ELR (cell line): ENCODE measurements around the gene MTF1.

Experiments
- DNase-seq: peaks from one replicate; pipeline ENCODE4 v3.0.0-alpha.2; 2015; ENCODE audit warnings: low read depth

MTF1 gene

DNA sequence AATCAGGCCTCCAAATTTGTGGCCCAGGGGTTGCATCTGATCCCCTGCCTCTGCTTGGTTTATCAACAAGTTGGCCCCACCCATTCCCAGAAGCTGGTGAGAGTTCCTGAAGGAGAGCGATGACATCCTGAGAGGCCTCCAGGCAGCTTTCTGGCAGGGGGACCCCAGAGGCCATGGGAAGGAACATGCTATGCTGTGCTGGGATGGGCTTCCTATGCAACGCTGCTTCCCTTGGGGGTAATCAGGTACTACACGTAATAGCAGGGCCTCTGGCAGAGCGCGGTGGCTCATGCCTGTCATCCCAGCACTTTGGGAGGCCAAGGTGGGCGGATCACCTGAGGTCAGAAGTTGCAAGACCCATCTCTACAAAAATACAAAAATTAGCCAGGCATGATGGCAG, 8.4 kb upstream of the MTF1 start:
- DNase-seq, result no peak

DNA sequence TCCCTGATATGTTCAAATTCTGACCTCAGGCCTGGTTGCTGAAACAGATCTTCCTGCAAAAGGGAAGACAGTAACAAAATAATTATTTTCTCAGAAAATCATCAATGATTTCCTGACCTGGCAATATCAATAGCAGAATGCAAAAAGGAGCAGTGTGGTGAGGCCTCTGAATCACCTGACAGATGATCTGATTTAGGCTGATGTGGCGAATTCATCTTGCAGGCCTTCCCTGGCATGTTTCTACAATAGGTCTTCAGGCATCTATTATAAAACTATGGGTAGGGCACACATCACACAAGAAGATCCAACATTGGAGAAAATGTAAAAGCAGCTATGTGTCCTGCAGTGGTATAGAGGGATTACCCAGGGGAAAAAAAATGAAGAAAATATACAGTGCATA, 7.1 kb upstream of the MTF1 start:
- no peak for DNase-seq

GRCh38 chr1:37865348-37866120, 6.1 kb upstream of the MTF1 start:
- peak; percentile 80 for DNase-seq

- DNase-seq, result no peak
Observed at GRCh38 chr1:37862330-37862729, 2.9 kb upstream of the MTF1 start.

DNA sequence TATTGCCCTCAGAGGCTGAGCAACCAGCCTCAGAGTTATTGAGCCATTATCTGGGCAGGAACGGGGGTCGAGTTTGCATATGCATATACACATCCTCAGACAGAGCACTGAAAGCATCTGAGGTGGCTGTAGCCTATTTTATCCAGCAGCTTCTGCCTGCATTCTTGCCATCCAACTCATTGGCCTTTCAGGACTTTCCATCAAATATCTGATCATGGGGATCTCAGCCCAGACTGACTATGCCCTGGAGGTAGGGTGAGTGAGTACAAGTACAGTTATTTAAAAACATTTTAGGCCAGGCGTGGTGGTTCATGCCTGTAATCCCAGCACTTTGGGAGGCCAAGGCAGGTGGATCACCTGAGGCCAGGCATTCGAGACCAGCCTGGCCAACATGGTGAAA, 1.8 kb upstream of the MTF1 start:
- peak; percentile 43 for DNase-seq

GRCh38 chr1:37860346-37860666, 914 bp upstream of the MTF1 start:
- no peak for DNase-seq

GRCh38 chr1:37858931-37859506, 373 bp downstream of the MTF1 start:
- DNase-seq, result peak; percentile 39

DNA sequence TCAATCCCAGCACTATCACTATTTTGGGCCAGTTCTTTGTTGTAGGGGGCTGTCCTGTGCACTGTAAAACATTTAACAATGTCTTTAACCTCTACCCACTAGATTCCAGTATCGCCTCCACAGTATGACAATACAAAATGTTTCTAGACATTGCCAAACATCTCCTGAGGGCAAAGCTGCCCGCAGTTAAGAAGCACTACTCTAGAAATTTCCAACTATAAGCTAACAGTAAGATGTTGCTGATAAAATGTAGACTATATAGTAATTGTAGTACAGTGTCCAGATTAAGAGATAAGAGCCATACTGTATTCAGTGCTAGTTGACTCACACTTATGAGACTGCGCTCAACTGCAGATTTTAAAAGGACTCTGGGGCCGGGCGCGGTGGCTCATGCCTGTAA, 5.0 kb downstream of the MTF1 start:
- no peak for DNase-seq

DNA sequence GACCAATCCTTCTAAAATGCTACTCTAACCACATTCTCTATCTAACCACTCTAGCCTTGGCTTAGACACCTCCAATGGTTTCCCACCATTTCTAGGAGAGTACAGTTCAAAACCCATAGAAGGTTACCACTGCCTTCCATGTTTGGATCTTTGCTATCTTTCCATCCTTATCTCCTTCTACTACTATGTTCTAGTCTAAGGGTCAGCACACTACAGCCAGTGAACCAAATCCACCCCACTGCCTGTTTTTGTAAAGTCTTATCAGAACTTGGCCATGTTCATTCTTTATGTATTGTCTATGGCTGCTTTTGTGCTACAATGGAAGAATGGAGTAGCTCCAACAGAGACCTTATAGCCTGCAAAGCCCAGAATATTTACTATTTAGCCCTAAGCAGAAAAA, 6.2 kb downstream of the MTF1 start:
- no peak for DNase-seq

GRCh38 chr1:37851782-37852210, 7.6 kb downstream of the MTF1 start:
- peak; percentile 30 for DNase-seq

DNA sequence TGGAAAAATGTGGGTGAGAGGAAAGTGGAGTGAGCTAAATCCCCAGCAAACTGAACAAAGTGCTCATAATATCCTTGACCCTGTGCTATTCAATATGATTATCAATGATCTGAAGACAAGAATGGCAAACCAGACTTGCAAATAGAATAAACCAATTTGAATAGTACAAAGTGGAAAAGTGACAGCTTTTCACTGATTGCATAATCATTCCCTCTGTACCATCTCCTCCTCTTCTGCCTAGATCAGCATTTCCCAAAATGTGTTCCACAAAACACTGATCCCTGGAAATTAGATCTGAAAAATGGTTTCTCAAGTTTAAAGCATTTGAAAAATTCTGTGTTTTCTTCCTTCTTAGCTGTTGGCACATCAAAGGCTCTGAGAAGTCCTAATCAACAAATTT, 8.1 kb downstream of the MTF1 start:
- DNase-seq, result no peak

DNA sequence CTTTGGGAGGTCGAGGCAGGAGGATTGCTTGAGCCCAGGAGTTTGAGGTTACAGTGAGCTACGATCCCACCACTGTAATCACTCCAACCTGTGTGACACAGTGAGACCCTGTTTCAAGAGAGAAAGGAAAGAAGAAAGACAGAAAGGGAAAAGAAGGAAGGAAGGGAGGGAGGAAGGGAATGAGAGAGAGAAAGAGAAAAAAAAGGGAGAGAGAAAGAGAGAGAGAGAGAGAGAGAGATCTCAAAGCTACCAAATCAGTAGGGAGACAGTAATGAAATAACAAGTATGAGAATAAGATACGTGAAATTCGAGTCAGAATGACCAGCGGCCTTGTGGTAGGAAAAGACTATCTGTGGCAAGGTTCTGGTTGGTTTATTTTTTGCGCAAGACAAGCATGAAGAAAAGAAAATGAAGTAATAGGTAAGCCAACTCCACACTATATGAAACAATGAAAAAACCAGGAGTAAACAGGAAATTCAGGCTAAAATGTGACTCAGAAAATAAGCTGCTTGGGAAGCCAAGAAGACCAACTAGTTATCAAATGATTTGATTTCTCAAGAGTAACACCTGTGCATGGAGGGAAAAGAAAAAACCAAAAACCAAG, 8.9 kb downstream of the MTF1 start:
- DNase-seq, result no peak

GRCh38 chr1:37849480-37849879, 9.9 kb downstream of the MTF1 start:
- DNase-seq, result no peak

GRCh38 chr1:37846647-37847339, 12.6 kb downstream of the MTF1 start:
- no peak for DNase-seq

- no peak for DNase-seq
Observed at GRCh38 chr1:37845786-37846185, 13.6 kb downstream of the MTF1 start.

GRCh38 chr1:37845049-37845646, 14.2 kb downstream of the MTF1 start:
- no peak for DNase-seq

- no peak for DNase-seq
Observed at GRCh38 chr1:37844536-37844935, 14.9 kb downstream of the MTF1 start.

DNA sequence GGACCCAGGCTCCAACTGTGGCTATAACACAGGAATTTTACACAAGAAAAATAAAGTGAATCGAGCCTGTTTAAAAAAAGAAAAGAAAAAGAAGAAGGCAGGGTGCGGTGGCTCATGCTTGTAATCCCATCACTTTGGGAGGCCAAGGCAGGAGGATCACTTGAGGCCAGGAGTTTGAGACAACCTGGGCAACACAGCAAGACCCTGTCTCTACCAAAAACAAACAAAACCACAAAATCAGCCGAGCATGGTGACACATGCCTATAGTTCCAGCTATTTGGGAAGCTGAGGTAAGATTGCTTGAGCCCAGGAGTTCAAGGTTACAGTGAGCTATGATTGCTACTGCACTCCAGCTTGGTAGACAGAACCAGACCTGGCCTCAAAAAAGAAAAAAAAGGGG, 17.7 kb downstream of the MTF1 start:
- DNase-seq, result no peak

GRCh38 chr1:37840711-37841110, 18.7 kb downstream of the MTF1 start:
- DNase-seq, result no peak

- DNase-seq, result no peak
Observed at GRCh38 chr1:37839676-37840075, 19.7 kb downstream of the MTF1 start.

DNA sequence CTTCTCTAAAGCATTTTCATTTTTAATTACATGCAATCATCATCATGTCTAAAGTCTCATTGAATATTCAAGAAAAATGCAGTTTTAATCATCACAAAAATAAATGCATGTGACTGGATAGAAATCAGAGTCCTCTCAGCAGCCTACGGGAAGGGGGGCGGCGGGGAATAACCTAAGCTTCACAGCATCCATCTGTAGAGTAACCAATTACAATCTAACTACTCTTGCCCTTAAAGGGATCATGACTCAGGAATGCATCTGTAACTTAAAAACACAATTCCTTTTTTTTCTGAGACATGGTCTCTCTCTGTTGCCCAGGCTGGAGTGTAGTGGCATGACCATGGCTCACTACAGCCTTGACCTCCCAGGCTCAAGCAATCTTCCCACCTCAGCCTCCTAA, 22.6 kb downstream of the MTF1 start:
- DNase-seq, result no peak

- DNase-seq, result no peak
Observed at GRCh38 chr1:37831809-37832208, 27.6 kb downstream of the MTF1 start.

- DNase-seq, result no peak
Observed at GRCh38 chr1:37831109-37831508, 28.3 kb downstream of the MTF1 start.
